Activated T-cell treated with anti-CD3 and anti-CD28 coated beads for 4 hours (primary cell): ENCODE measurements around the gene RAD51D.
"Not testable (repeated sequence)": the region's sequence is repeated elsewhere in the genome, so short reads cannot be mapped to it uniquely, and the experiment has no call there.

ENCODE experiments used
- DNase-seq: peaks from one replicate; pipeline ENCODE4 v3.0.0-alpha.2; 2020

The RAD51D gene

GRCh38 chr17:35119370-35120165, at the start of gene RAD51D:
Gene RAD51D (minus strand): TSS chr17:35119860. CDS start chr17:35119613, 247 bp downstream.
- peak; percentile 68 for DNase-seq

- DNase-seq: no peak
Measured at GRCh38 chr17:35167666-35168065, 48.0 kb upstream of the RAD51D start.

- no peak for DNase-seq
Measured at GRCh38 chr17:35167046-35167445, 47.4 kb upstream of the RAD51D start.

- no peak for DNase-seq
Measured at GRCh38 chr17:35166526-35166925, 46.9 kb upstream of the RAD51D start.

- DNase-seq: no peak
Measured at GRCh38 chr17:35164716-35165115, 45.1 kb upstream of the RAD51D start.

GRCh38 chr17:35163886-35164285, 44.2 kb upstream of the RAD51D start:
- DNase-seq: no peak

GRCh38 chr17:35162755-35163154, 43.1 kb upstream of the RAD51D start:
- no peak for DNase-seq

GRCh38 chr17:35161281-35161761, 41.7 kb upstream of the RAD51D start:
- DNase-seq: no peak

- DNase-seq: peak; percentile 26
Measured at GRCh38 chr17:35160354-35161201, 40.9 kb upstream of the RAD51D start.

GRCh38 chr17:35159940-35160339, 40.3 kb upstream of the RAD51D start:
- DNase-seq: no peak

- no peak for DNase-seq
Measured at GRCh38 chr17:35155246-35155645, 35.6 kb upstream of the RAD51D start.

- no peak for DNase-seq
Measured at GRCh38 chr17:35154196-35155165, 34.8 kb upstream of the RAD51D start.

GRCh38 chr17:35152421-35153140, 32.9 kb upstream of the RAD51D start:
- DNase-seq: no peak

- not testable (repeated sequence) for DNase-seq
Measured at GRCh38 chr17:35151080-35151479, 31.4 kb upstream of the RAD51D start.

GRCh38 chr17:35149941-35150340, 30.3 kb upstream of the RAD51D start:
- DNase-seq: no peak

GRCh38 chr17:35148144-35148543, 28.5 kb upstream of the RAD51D start:
- DNase-seq: no peak

- DNase-seq: no peak
Measured at GRCh38 chr17:35147375-35147905, 27.8 kb upstream of the RAD51D start, which contains the start of gene UNC45B. Gene UNC45B (plus strand): TSS chr17:35147817. CDS start chr17:35148264, 447 bp downstream.

GRCh38 chr17:35146214-35146833, 26.7 kb upstream of the RAD51D start:
- no peak for DNase-seq

- DNase-seq: no peak
Measured at GRCh38 chr17:35144840-35145239, 25.2 kb upstream of the RAD51D start.

GRCh38 chr17:35142467-35142796, 22.8 kb upstream of the RAD51D start:
- DNase-seq: no peak
